Measurements from ENCODE around the gene CER1. TPM values are rescaled to one million over a fixed set of nuclear protein-coding genes. Genes with fewer than 3 reads are reported as not detected.

Gene CER1
- polyA plus RNA-seq, 1 of the 3 experiments (the other 2 are of a cell fraction) = not detected

DNA sequence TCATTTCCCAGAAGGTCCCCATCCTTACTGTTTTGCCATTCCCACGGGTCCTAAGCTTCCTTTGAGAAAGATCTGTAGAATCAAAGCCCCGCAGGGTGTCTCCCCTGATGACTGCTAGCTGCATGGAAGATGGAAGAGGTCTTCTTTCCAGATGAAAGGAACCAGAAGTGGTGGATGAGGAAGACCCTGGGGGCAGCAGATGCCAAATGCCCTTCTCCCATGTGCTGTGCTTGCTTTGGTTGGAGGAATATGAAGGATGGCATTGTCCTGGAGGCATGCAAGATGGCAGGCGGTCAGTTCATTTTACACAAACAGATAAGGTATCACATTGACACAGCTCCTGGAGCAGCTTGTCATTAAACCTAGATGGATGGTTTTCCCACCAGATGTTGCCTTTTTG is 25.8 kb upstream of the CER1 start:
- Histone ChIP-seq H3K9me3 (no peaks in the 10 kb centered on the region), H3K4me3 (ENCODE audit: low read depth in 2 of 2, low read length in 1 of 2) (no peak overlapping the region), H4K20me1 (ENCODE audit: insufficient read depth) (no peaks in the 10 kb centered on the region), H2AFZ (ENCODE audit: low read depth) (no peak overlapping the region), H3K79me2 (ENCODE audit: insufficient read depth) (no peaks in the 10 kb centered on the region), H3K9me2 (no peaks in the 10 kb centered on the region), H3K4me2 (no peak overlapping the region), H3K4me1 (ENCODE audit: control insufficient read depth in 1 of 2, insufficient read depth in 2 of 2, low read depth in 1 of 2, low read length in 1 of 2) (peaks cover 0 to 6% of the 10 kb centered on the region in 2 experiments; a peak in 2 of 4 replicates), H3K27ac (ENCODE audit: low read depth in 2 of 2, low read length in 1 of 2) (no peak overlapping the region; a peak in 1 of 4 replicates), H3K27me3 (ENCODE audit: insufficient read depth) (no peaks in the 10 kb centered on the region; the same call in 1 of the 2 replicates), H3F3A (replicated peaks; ENCODE audit: insufficient read depth) (no peaks in the 10 kb centered on the region), H3K36me3 (replicated peaks in 1 of 2; ENCODE audit: control insufficient read depth in 1 of 2, insufficient read depth in 2 of 2, low read length in 1 of 2) (no peaks in the 10 kb centered on the region), H3K9ac (no peak overlapping the region)
- TF ChIP-seq TAF1 (IDR thresholded peaks at IDR 0.05; ENCODE audit: borderline replicate concordance, low read depth, low read length) (no peak), IRF3 (IDR thresholded peaks at IDR 0.05; ENCODE audit: low read depth, low read length) (no peak), POLR2AphosphoS5 (IDR thresholded peaks at IDR 0.05; ENCODE audit: low read depth, low read length) (no peak), MXI1 (IDR thresholded peaks at IDR 0.05; ENCODE audit: low read depth, low read length) (no peak), EZH2phosphoT487 (IDR thresholded peaks at IDR 0.05; ENCODE audit: borderline replicate concordance, low read depth) (no peak)
- whole genome bisulfite sequencing (ENCODE audit: low lambda C conversion rate) = 47% methylated on average over 3 of the region's 3 CpGs
- ChIA-PET CTCF (interaction anchor here (1.0 kb wide), 1 partner anchor 20 kb away, joined by 3 read pairs; no protein-coding TSS in a partner anchor), POLR2A (no interaction called here)
- no peak for DNase-seq

DNA sequence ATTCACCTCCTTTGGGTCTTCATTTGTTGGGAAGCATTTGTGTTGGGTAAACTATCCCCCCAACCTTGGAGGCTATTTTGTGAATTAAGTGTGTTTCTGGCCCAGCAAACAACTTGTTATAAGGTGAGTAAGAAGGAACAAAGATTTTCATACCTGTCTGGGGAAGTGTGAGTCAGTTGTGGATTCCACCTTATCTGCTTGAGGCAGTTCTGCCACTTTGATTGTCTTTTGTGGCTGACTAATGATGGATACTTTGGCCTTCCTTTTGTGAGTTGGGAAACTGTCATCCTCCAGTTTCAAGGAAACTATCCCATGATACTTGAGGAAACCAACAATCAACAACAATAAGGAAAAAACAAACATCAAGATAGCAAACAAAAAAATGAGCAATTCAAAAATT is 24.6 kb upstream of the CER1 start:
- H3K79me2 ChIP-seq (ENCODE audit: insufficient read depth) = no peaks in the 10 kb centered on the region

More for the DNA sequence above, 24.6 kb upstream of the CER1 start:
- Histone ChIP-seq H3K36me3 (replicated peaks in 1 of 2; ENCODE audit: control insufficient read depth in 1 of 2, insufficient read depth in 2 of 2, low read length in 1 of 2) (no peaks in the 10 kb centered on the region), H4K20me1 (ENCODE audit: insufficient read depth) (no peaks in the 10 kb centered on the region), H3K27me3 (ENCODE audit: insufficient read depth) (no peaks in the 10 kb centered on the region; the same call in 1 of the 2 replicates), H3F3A (replicated peaks; ENCODE audit: insufficient read depth) (no peaks in the 10 kb centered on the region), H3K4me3 (ENCODE audit: low read depth in 2 of 2, low read length in 1 of 2) (no peak overlapping the region), H3K9me2 (no peaks in the 10 kb centered on the region), H3K4me2 (no peak overlapping the region), H3K9me3 (no peaks in the 10 kb centered on the region), H3K27ac (ENCODE audit: low read depth in 2 of 2, low read length in 1 of 2) (no peak overlapping the region), H3K4me1 (ENCODE audit: control insufficient read depth in 1 of 2, insufficient read depth in 2 of 2, low read depth in 1 of 2, low read length in 1 of 2) (peaks cover 0 to 3% of the 10 kb centered on the region in 2 experiments; a peak in 2 of 4 replicates), H2AFZ (ENCODE audit: low read depth) (no peak overlapping the region), H3K9ac (no peak overlapping the region)
- DNase-seq = no peak
- TF ChIP-seq REST (IDR thresholded peaks at IDR 0.05; ENCODE audit: low read depth, low read length) = no peak
- no peak for TF ChIP-seq TCF12 (IDR thresholded peaks at IDR 0.05)
- TF ChIP-seq JUND (IDR thresholded peaks at IDR 0.05) = no peak
- no peak for TF ChIP-seq NRF1 (IDR thresholded peaks at IDR 0.05; ENCODE audit: low read depth, low read length)
- no peak for TF ChIP-seq GATA2 (CRISPR knock-in tag; IDR thresholded peaks at IDR 0.05)
- no peak for TF ChIP-seq USF2 (IDR thresholded peaks at IDR 0.05; ENCODE audit: borderline replicate concordance, low read depth, low read length)
- no peak for TF ChIP-seq IRF3 (IDR thresholded peaks at IDR 0.05; ENCODE audit: low read depth, low read length)
- TF ChIP-seq RAD21 (IDR thresholded peaks at IDR 0.05; ENCODE audit: low read length) = no peak
- TF ChIP-seq CHD2 (IDR thresholded peaks at IDR 0.05; ENCODE audit: low read length, partially characterized antibody) = no peak
- POLR2A ChIA-PET = no interaction called here
- CTCF ChIA-PET = no interaction called here

Data from SK-N-SH (cell line).